HG03095 (cell line): ENCODE data around the gene YEATS2.
"Not testable (repeated sequence)": the region's sequence is repeated elsewhere in the genome, so short reads cannot be mapped to it uniquely, and the experiment has no call there.

ENCODE experiments used
- ATAC-seq: cut with Tn5 transposase; IDR thresholded peaks from one replicate; pipeline ENCODE4 v1.9.1; 2021; ENCODE audit warnings: moderate library complexity; ENCODE audit not compliant: unreplicated experiment

YEATS2 gene

DNA sequence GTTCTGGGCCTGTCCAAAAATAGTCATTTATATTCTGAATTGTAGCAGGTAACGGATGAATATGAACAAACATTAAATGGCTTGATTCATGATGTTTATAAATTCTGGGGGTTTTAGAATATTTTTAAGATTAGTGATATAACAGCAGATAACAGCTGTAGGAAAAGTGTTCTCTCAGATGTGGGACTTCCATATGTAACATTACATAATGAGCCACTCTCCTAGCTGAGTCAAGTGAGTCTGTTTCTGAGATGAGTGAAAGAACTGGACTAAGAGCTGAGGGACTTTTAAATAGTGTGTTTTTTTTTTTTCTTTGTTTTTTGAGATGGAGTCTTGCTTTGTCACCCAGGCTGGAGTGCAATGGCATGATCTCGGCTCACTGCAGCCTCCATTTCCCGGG is 13.9 kb downstream of the YEATS2 start:
- no peak for ATAC-seq

DNA sequence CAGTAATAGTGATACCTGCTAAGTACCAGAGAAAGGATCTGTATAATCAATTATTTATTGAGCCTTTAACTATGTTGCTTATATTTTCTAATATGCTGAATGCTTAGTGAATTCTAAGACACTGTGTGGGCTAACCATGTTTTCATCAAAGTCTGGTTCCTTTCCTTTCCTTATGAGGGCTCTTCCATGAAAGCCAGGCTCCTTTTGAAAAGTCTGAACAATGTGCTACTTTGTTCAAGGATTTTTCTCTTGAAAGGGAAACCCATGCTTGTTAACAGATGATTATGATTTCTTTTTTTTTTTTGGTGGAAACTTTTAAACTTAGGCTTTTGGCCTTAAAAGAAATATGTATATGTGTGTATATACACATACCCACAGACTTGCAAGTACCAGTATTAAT is 17.0 kb downstream of the YEATS2 start:
- ATAC-seq: no peak

GRCh38 chr3:183718012-183718411 is 20.4 kb downstream of the YEATS2 start:
- ATAC-seq: no peak

GRCh38 chr3:183725387-183725786 is 27.8 kb downstream of the YEATS2 start:
- no peak for ATAC-seq

GRCh38 chr3:183728204-183728603 is 30.6 kb downstream of the YEATS2 start:
- ATAC-seq: no peak

- no peak for ATAC-seq
Observed at GRCh38 chr3:183730361-183730760, 32.8 kb downstream of the YEATS2 start.

DNA sequence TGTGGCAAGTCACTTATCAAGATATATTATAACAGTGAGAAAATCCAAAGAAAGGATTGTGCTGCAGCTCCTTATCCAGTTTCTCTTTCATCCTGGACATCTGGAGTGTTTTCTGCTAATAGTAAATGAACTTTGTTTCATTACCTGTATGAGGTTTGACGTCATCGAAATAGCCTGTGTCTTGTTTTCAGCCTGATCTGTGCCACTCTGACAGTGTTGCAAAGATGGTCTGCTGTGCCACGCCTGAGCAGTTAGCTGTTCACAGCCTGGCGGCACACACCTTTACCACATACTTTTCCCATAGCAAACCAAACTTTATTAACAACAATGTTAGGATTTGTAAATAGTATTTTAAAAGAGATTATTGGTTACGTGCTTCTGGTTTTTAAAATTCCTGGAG is 34.0 kb downstream of the YEATS2 start:
- no peak for ATAC-seq

- no peak for ATAC-seq
Observed at GRCh38 chr3:183733553-183733952, 36.0 kb downstream of the YEATS2 start.

DNA sequence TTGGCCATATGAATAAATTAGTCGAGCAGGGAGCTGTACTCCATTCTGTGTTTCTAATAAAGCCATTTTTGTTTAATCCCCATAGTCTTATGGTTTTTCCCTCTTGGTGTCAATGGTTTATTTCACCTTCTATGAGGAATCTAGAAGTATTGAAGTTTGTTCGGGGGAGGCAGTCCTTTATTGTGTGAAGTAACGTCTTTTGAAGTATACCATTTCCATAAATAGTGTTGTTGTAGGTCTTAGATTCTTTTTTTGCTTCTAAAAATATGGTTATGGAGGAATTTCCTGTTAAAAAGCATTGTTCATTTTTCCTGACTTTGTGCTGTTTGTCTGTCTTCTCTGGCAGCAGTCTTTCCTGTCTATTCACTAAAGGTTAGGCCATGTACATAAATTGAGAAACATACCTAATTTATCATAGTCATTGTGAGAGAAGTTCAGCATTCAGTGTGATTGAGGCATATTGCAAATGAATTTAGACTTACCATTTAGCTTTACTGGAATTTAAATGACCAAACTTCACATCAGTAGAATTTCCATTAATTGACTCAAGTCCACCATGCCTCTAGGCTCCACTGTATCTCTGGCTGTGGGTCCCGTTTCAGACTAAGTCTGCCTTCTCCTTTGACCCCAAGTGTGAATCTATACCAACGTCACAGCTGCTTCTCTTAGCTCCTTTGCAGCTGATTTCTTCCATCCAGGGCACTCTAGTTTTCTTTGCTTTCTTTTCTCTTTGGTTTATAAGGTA is 37.3 kb downstream of the YEATS2 start:
- ATAC-seq: no peak

DNA sequence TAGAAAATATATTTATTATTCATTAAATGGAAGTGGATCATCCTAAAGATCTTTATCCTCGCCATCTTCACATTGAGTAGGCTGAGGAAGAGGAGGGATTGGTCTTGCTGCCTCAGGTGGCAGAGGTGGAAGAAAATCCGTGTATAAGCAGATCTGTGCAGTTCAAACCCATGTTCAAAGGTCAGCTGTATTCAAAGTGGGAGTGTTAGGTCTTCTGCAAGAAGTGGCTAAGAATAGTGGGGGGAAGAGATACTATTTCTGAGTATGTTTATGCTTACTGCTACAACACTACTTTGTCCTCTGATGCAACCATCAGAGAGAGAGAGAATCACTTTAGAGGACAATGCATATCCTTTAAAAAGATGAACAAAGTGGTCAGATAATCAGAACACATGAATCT is 39.5 kb downstream of the YEATS2 start:
- ATAC-seq: no peak

DNA sequence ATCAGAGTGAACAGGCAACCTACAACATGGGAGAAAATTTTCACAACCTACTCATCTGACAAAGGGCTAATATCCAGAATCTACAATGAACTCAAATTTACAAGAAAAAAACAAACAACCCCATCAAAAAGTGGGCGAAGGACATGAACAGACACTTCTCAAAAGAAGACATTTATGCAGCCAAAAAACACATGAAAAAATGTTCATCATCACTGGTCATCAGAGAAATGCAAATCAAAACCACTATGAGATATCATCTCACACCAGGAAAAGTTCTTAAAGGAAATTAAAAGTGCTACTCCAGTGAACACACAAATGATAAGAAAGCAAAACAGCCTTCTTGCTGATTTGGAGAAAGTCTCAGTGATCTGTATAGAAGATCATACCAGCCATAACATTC is 42.6 kb downstream of the YEATS2 start:
- not testable (repeated sequence) for ATAC-seq

DNA sequence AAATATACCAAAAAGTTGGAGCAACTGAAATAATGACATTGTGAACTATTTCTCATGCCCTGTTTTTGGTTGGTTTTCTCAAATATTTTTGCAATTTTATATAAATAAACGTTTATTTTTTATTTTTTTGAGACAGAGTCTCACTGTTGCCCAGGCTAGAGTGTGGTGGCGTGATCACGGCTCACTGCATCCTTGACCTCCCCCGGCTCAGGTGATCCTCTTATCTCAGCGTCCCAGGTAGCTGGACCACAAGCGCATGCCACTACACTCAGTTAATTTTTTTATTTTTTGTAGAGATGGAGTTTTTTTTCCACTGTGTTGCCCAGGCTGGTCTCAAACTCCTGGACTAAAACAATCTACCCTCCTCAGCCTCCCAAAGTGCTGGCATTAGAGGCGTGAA is 45.6 kb downstream of the YEATS2 start:
- ATAC-seq: no peak

GRCh38 chr3:183745300-183746098 is 47.9 kb downstream of the YEATS2 start:
- ATAC-seq: no peak

DNA sequence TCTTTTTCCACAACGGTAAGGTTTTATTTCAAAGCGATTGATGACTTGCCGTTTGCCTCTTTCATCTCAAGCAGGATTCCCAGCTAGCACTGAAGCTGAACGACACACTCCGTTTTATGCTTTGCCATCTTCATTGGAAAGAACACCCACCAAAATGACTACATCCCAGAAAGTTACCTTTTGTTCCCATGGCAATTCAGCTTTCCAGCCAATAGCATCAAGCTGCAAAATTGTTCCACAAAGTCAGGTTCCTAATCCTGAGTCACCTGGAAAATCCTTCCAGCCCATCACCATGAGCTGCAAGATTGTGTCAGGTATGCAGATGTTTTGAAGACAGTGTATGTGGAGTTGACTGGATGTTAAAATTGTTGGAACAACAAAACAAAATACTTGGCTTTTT is 56.5 kb downstream of the YEATS2 start:
- ATAC-seq: no peak

DNA sequence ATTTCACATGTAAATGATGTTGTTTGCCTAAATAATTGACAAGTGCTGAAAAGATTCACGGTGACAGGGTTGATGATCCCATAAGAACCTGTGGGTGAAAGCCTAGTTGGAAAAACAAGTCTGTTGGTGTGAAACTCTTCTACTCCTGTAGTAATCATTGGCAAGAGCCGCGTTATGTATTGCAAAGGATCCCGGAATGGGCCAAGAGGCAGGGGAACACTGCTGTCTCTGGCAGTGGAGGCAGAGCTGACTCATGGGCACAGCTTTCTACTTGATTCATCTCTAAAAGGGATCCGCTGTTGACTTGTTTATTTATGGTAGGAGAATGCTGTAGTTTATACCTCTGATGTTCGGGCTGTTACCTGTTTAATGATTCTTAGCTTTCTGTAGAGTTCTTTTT is 64.7 kb downstream of the YEATS2 start:
- no peak for ATAC-seq

- ATAC-seq: no peak
Observed at GRCh38 chr3:183764847-183765731, 67.5 kb downstream of the YEATS2 start.

- ATAC-seq: no peak
Observed at GRCh38 chr3:183766107-183766506, 68.5 kb downstream of the YEATS2 start.

DNA sequence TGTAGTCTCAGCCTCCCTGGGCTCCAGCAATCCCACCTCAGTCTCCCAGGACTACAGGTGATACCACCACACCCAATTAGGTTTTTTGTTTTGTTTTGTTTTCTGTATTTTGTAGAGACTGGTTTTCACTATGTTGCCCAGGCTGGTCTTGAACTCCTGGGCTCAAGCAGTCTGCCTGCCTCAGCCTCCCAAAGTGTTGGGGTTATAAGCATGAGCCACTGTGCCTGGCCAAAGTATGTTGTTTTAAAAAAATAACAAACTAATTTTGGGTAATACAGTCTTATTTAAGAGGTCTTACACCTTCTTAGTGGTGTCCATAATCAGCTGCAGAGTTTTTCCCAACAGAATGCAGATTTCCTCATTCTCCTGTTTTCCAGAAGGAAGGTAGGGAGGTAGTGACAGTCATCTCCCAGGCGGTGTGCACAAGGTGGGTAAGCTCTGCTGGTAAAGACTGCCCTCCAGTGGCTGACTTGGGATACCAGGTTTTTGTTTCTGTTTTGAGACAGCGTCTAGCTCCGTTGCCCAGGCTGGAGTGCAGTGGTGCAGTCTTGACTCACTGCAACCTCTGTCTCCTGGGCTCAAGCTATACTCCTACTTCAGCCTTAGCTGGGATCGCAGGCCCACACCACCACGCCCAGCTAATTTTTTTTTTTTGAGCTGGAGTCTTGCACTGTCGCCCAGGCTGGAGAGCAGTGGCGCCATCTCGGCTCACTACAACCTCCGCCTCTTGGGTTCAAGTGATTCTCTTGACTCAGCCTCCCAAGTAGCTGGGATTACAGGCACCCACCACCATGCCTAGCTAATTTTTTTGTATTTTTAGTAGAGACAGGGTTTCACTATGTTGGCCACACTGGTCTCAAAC is 69.4 kb downstream of the YEATS2 start:
- peak; percentile 90 for ATAC-seq

DNA sequence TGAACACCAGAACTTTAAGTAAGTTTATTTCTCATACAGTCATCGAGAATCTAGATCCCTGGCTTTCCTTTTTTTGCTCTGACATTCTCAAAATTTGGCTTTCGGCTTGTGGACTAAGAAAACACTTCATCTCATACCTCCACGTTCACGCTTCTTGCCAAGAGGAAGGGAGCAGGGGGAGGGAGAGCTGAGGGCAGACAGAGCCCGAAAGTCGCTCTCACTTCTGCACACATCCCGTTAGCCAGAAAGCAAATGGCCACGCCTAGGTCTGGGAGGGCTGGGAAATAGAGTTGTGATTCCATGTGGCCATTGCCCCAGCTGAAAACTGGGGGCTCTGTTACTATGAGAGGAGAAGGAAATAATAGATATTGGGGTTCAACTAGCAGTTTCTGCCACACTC is 70.5 kb downstream of the YEATS2 start:
- no peak for ATAC-seq

GRCh38 chr3:183769453-183769852 is 71.9 kb downstream of the YEATS2 start:
- ATAC-seq: no peak

- ATAC-seq: no peak
Observed at GRCh38 chr3:183774631-183775030, 77.0 kb downstream of the YEATS2 start.
